SU-DHL-6 (cell line): Measurements from ENCODE around the gene ZFP36.

ENCODE experiments used
- EZH2phosphoT487 ChIP-seq: fragments of 200-600 bp; sonication (generic), shearing (Covaris generic); conservative IDR thresholded peaks from 2 replicates; pipeline ENCODE4 v1.6.1; 2018; ENCODE audit warnings: mild to moderate bottlenecking, antibody characterized with exemption, low read length, moderate library complexity, mixed read lengths
- TF ChIP-seq, protein P1 (sequence below): fragments of 200-600 bp; sonication (generic); IDR thresholded peaks from one replicate; pipeline ENCODE4 v1.5.1; 2017; ENCODE audit warnings: antibody characterized with exemption, mild to moderate bottlenecking, low read length, moderate library complexity; ENCODE audit not compliant: insufficient read depth, poor library complexity, severe bottlenecking

DNA sequence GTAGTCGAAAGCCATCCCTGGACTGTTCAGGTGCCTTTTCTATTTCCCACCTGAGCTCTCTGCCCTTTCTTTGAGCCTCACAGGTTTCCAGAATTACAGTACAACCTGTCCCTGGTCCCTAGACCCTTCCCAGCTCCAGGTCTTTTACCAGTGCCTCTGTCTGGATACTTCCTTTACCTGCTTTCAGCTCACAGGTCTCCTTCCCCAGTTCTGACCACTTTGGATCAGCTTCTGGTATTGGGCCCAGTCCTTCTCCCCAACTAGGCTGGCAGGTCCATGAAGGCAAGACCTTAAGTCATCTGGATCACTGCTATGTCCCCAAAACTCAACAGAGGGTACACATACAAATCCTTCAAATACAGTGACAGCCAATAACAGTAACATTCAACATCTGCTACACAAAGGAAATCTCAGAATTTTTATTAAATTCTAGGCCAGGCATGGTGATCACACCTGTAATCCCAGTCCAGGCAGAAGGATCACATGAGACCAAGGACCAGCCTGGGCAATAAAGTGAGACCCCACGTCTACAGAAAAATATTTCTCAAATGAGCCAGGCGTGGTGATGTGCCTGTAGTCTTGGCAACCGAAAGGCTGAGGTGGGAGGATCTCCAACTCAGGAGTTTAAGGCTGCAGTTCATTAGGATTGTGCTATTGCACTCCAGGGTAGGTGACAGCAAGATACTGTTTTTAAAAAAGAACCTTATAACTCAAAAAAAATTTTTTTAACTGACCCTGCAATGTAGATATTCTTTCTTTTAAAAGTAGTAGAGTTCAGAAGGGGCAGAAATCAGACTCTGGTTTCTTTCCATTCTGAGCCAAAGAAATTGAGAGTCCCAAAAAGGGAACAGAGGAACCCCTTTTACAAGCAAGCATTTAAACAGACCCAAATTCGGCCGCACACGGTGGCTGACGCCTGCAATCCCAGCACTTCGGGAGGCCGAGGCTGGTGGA lies 27.8 kb downstream of the ZFP36 start:
- TF ChIP-seq, protein P1, sequence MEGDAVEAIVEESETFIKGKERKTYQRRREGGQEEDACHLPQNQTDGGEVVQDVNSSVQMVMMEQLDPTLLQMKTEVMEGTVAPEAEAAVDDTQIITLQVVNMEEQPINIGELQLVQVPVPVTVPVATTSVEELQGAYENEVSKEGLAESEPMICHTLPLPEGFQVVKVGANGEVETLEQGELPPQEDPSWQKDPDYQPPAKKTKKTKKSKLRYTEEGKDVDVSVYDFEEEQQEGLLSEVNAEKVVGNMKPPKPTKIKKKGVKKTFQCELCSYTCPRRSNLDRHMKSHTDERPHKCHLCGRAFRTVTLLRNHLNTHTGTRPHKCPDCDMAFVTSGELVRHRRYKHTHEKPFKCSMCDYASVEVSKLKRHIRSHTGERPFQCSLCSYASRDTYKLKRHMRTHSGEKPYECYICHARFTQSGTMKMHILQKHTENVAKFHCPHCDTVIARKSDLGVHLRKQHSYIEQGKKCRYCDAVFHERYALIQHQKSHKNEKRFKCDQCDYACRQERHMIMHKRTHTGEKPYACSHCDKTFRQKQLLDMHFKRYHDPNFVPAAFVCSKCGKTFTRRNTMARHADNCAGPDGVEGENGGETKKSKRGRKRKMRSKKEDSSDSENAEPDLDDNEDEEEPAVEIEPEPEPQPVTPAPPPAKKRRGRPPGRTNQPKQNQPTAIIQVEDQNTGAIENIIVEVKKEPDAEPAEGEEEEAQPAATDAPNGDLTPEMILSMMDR, result no peak
- TF ChIP-seq EZH2phosphoT487, result no peak
